Endothelial cell of umbilical vein (primary cell): ENCODE data around the gene QSER1. TPM values are rescaled to one million over a fixed set of nuclear protein-coding genes. Genes with fewer than 3 reads are reported as not detected.

Source experiments
- BruUV-seq: library from RNA; stranded (reverse); fragments of 400-500 nt; replicated peaks from 2 replicates; lab custom pipeline; 2021; lab: Mats Ljungman, UMichigan
- CTCF ChIA-PET: fragments of 300-600, 350-600 bp; sonication (Branson Sonifier 250); formaldehyde crosslinking; loops from one replicate; lab custom pipeline; 2021; ENCODE audit warnings: antibody characterized with exemption, inconsistent platforms; lab: Charles Lee
- POLR2A ChIA-PET: fragments of 300-600, 350-600 bp; sonication (Branson Sonifier 250); formaldehyde crosslinking; loops from one replicate; lab custom pipeline; 2021; ENCODE audit warnings: antibody characterized with exemption, inconsistent platforms; lab: Charles Lee
- DNase-seq: peaks from one replicate; pipeline ENCODE4 v3.0.0-alpha.2; 2011; ENCODE audit warnings: low read depth, low spot score
- FAIRE-seq: peaks from 2 replicates; lab custom pipeline; 2011; peaks lifted over from hg19 to GRCh38; lab: Jason Lieb, UNC
- H2AFZ ChIP-seq: 2 replicates; pipeline ENCODE4 v1.6.0; 2012; ENCODE audit warnings: low read depth, low read length, control low read depth, inconsistent platforms
- H3K27ac ChIP-seq: 2 replicates; pipeline ENCODE4 v1.5.1; 2011; ENCODE audit warnings: low read depth, mild to moderate bottlenecking, control low read depth, low read length, moderate library complexity; ENCODE audit not compliant: insufficient read depth
- H3K27me3 ChIP-seq, 2 experiments: 2 replicates each; pipeline versions ENCODE4 v1.6.0 to v1.6.1; 2011; ENCODE audit warnings: low read length in 2 of 2, mixed read lengths in 1 of 2; ENCODE audit not compliant: control insufficient read depth in 2 of 2, insufficient read depth in 2 of 2
- H3K36me3 ChIP-seq, 2 experiments: 2 replicates in 1 of 2; 3 replicates in 1 of 2; pipeline ENCODE4 v1.5.1; 2011; ENCODE audit warnings: low read length in 2 of 2, mild to moderate bottlenecking in 1 of 2, moderate library complexity in 1 of 2; ENCODE audit not compliant: control insufficient read depth in 2 of 2, insufficient read depth in 2 of 2; ENCODE audit errors: extremely low read depth in 1 of 2
- H3K4me1 ChIP-seq: 3 replicates; pipeline ENCODE4 v1.5.1; 2011; ENCODE audit warnings: mild to moderate bottlenecking, low read length; ENCODE audit not compliant: control insufficient read depth, insufficient read depth; ENCODE audit errors: extremely low read depth
- H3K4me2 ChIP-seq: 2 replicates; pipeline ENCODE4 v1.6.1; 2011; ENCODE audit warnings: low read length, control low read depth, mixed read lengths; ENCODE audit not compliant: insufficient read depth
- H3K4me3 ChIP-seq, 3 experiments: fragments of 200-600 bp in 1 of 3; sonication (generic), shearing (Covaris generic) in 1 of 3; replicated peaks in 1 of 3; 2 replicates each; pipeline ENCODE4 v1.5.1; 2011 to 2016; ENCODE audit warnings: control low read depth in 3 of 3, low read length in 3 of 3, mild to moderate bottlenecking in 2 of 3, inconsistent platforms in 1 of 3, low read depth in 1 of 3, moderate library complexity in 1 of 3; ENCODE audit not compliant: insufficient read depth in 1 of 3
- H3K79me2 ChIP-seq: 2 replicates; pipeline ENCODE4 v1.6.0; 2012; ENCODE audit warnings: low read length, inconsistent platforms; ENCODE audit not compliant: control insufficient read depth, insufficient read depth
- H3K9ac ChIP-seq: replicated peaks from 2 replicates; pipeline ENCODE3; 2011; ENCODE audit warnings: low read length, control low read depth; ENCODE audit not compliant: insufficient read depth; ENCODE audit errors: extremely low read depth
- H3K9me1 ChIP-seq: replicated peaks from 3 replicates; pipeline ENCODE4 v1.6.0; 2011; ENCODE audit warnings: mild to moderate bottlenecking, low read length; ENCODE audit not compliant: control insufficient read depth, insufficient read depth; ENCODE audit errors: extremely low read depth
- H3K9me3 ChIP-seq: replicated peaks from 2 replicates; pipeline ENCODE4 v1.5.1; 2012; ENCODE audit warnings: low read length, inconsistent platforms; ENCODE audit not compliant: control insufficient read depth, insufficient read depth
- H4K20me1 ChIP-seq: replicated peaks from 2 replicates; pipeline ENCODE3; 2011; ENCODE audit warnings: mild to moderate bottlenecking, low read length; ENCODE audit not compliant: control insufficient read depth, insufficient read depth; ENCODE audit errors: extremely low read depth
- CTCF ChIP-seq, 2 donors: IDR thresholded peaks; 1 replicate in 1 of 2; 2 replicates in 1 of 2; pipeline ENCODE4 v1.5.1; 2011; ENCODE audit warnings: low read length in 2 of 2, mild to moderate bottlenecking in 2 of 2, moderate library complexity in 2 of 2, control low read depth in 1 of 2, inconsistent platforms in 1 of 2, low read depth in 1 of 2; ENCODE audit not compliant: insufficient read depth in 1 of 2; ENCODE audit errors: extremely low read depth in 1 of 2
- EZH2 ChIP-seq: IDR thresholded peaks from 2 replicates; pipeline ENCODE4 v1.6.1; 2012; ENCODE audit warnings: borderline replicate concordance, low read depth, mild to moderate bottlenecking, moderate library complexity, low read length, inconsistent platforms; ENCODE audit not compliant: severe bottlenecking
- FOS ChIP-seq: IDR thresholded peaks from 2 replicates; pipeline ENCODE4 v1.6.1; 2011; ENCODE audit warnings: mild to moderate bottlenecking, low read length, moderate library complexity, borderline replicate concordance; ENCODE audit not compliant: insufficient read depth
- GATA2 ChIP-seq: IDR thresholded peaks from 2 replicates; pipeline ENCODE4 v1.7.0; 2011; ENCODE audit warnings: low read depth, mild to moderate bottlenecking, moderate library complexity, mixed read lengths, low read length; ENCODE audit not compliant: insufficient read length, insufficient read depth
- JUN ChIP-seq: IDR thresholded peaks from 2 replicates; pipeline ENCODE4 v1.6.1; 2011; ENCODE audit warnings: borderline replicate concordance, low read depth; ENCODE audit not compliant: insufficient read length, insufficient read depth
- MAX ChIP-seq: IDR thresholded peaks from 2 replicates; pipeline ENCODE4 v1.6.1; 2011; ENCODE audit not compliant: insufficient read depth, insufficient read length
- MYC ChIP-seq: IDR thresholded peaks from one replicate; pipeline ENCODE4 v1.6.1; 2011; ENCODE audit warnings: mild to moderate bottlenecking, low read depth, low read length
- POLR2A ChIP-seq: IDR thresholded peaks from 2 replicates; pipeline ENCODE4 v1.6.1; 2012; ENCODE audit warnings: low read depth, mild to moderate bottlenecking, control low read depth, low read length
- POLR2AphosphoS5 ChIP-seq: IDR thresholded peaks from 2 replicates; pipeline ENCODE4 v1.6.1; 2012; ENCODE audit warnings: low read depth, mild to moderate bottlenecking, control low read depth, low read length, moderate library complexity; ENCODE audit not compliant: insufficient read depth
- dilution Hi-C: fragments of 300-500 bp; cut with MboI; formaldehyde crosslinking; loops from one replicate; pipeline ENCODE4 v1.15.0; 2019; ENCODE audit warnings: low sequenced_read_pairs; ENCODE audit not compliant: extremely low pct_ligation_motif_present
- intact Hi-C: fragments of 100-400 bp; cut with micrococcal nuclease; formaldehyde crosslinking; loops from one replicate; pipeline ENCODE4 v1.10.0; 2022
- polyA plus RNA-seq, 4 experiments: library from polyadenylated mRNA; depleted of rRNA in 3 of 4; stranded (reverse) in 3 of 4; unstranded in 1 of 4; fragments of >200 nt; gene quantifications; 2 replicates each; pipeline versions ENCODE4 v1.2.1 to v1.2.3, GENCODE V29; 2011 to 2012; ENCODE audit warnings: missing spikeins in 1 of 4
- total RNA-seq: library from RNA; stranded (reverse); gene quantifications from 2 replicates; pipeline ENCODE4 v1.2.3, GENCODE V29; 2021

QSER1 gene
- total and polyA plus RNA-seq, 2 donors (not counting 3 experiments of a cell fraction or from before 2014, with no cell fraction given): 5.5 to 36.6 TPM

GRCh38 chr11:32890843-32891656 is 1.6 kb upstream of the QSER1 start:
- no peaks in the 10 kb centered on the region for H3K9me1 ChIP-seq
- no TSS peak for BruUV-seq
- no peaks in the 10 kb centered on the region for H4K20me1 ChIP-seq
- no peak overlapping the region for H3K9ac ChIP-seq
- no peak overlapping the region for H3K4me2 ChIP-seq
- peaks cover 13% of the 10 kb centered on the region for H3K4me1 ChIP-seq
- no peak overlapping the region for H3K4me3 ChIP-seq
- no peak overlapping the region for H3K27ac ChIP-seq
- H3K27me3 ChIP-seq: no peaks in the 10 kb centered on the region
- TF ChIP-seq GATA2 (no peak), EZH2 (no peak), JUN (no peak)
- peaks cover 27% of the 10 kb centered on the region for H3K79me2 ChIP-seq
- intact Hi-C loops (loop anchor here (5.0 to 10.0 kb wide), 3 partner anchors 309 to 811 kb away; partner anchors contain the start of genes C11orf91 and EIF3M), dilution Hi-C loops (no loop called here)
- ChIA-PET CTCF (interaction anchor here (1.6 kb wide), 1 partner anchor 13 kb away, joined by 5 read pairs; no protein-coding TSS in a partner anchor), POLR2A (no interaction called here)
- no peaks in the 10 kb centered on the region for H3K9me3 ChIP-seq
- H2AFZ ChIP-seq: no peak overlapping the region
- H3K36me3 ChIP-seq: no peaks in the 10 kb centered on the region
- FAIRE-seq (no peak), DNase-seq (no peak)

DNA sequence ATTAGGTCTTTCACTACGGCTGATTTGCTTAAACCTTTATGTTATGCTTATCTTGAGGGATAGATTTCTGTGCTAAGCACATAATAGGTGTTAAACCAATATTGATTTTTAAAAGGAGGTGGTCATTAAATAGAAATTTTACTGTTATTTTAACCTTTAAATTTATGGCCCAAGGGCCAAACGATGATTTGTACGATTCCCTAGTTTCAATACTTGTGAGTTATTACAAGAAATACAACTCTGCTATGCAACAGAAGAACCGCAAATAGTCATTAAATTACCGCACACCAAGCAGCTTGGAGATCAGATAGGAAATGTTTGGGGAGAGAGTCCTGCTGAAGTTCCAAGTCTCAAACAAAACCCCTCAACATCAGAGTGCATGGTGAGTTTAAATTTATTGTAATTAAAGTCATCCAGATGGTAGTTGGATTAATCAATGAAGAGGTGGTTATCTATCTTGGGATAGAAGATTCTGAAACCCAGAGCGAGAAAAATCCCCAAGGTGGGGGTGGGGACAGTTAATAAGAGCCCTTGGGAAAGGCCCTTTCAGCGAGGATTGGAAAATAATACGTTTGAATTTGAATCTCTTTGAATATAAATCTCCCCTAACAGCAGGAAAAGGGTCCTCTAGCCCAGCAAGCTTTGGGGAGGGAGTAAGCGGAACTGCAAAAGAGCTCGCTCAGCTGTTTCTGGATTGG is 805 bp upstream of the QSER1 start:
- H2AFZ ChIP-seq: peak overlapping the region; percentile 92
- peak overlapping the region; percentile 50 to 93 (median 64) for H3K4me3 ChIP-seq
- intact Hi-C loops (loop anchor here (5.0 to 10.0 kb wide), 3 partner anchors 310 to 810 kb away; partner anchors contain the start of genes C11orf91 and EIF3M), dilution Hi-C loops (no loop called here)
- no peaks in the 10 kb centered on the region for H3K36me3 ChIP-seq
- no peaks in the 10 kb centered on the region for H4K20me1 ChIP-seq
- no peak for TF ChIP-seq POLR2A
- TF ChIP-seq EZH2: no peak
- no peak for TF ChIP-seq MAX
- no peak for TF ChIP-seq POLR2AphosphoS5
- TF ChIP-seq MYC: no peak
- no peak for TF ChIP-seq FOS
- no peak for TF ChIP-seq CTCF (IDR thresholded peaks at IDR 0.05; ENCODE audit: extremely low read depth in 1 of 2, insufficient read depth in 1 of 2, low read depth in 1 of 2, low read length in 2 of 2)
- TF ChIP-seq GATA2: no peak
- no peak for TF ChIP-seq JUN
- POLR2A ChIA-PET: interaction anchor here (0.8 kb wide), 1 partner anchor 147 kb away, joined by 3 read pairs; the partner anchor contains the start of gene TCP11L1
- H3K9ac ChIP-seq: peak overlapping the region; percentile 86
- no peaks in the 10 kb centered on the region for H3K27me3 ChIP-seq
- H3K9me1 ChIP-seq: no peaks in the 10 kb centered on the region
- peak overlapping the region; percentile 81 for H3K27ac ChIP-seq
- CTCF ChIA-PET: interaction anchor here (0.6 to 3.0 kb wide), 4 partner anchors 14 to 174 kb away, joined by 3 to 14 read pairs (median 4); no protein-coding TSS in a partner anchor
- FAIRE-seq: peak; percentile 26
- H3K79me2 ChIP-seq: peaks cover 35% of the 10 kb centered on the region
- BruUV-seq: TSS peak; percentile 32
- peak overlapping the region; percentile 90 for H3K4me2 ChIP-seq
- no peaks in the 10 kb centered on the region for H3K9me3 ChIP-seq
- peaks cover 13% of the 10 kb centered on the region for H3K4me1 ChIP-seq
- peak; percentile 11 for DNase-seq
